Neural progenitor cell (in vitro differentiated cells): ENCODE data around the gene CCND2. TPM values are rescaled to one million over a fixed set of nuclear protein-coding genes. Genes with fewer than 3 reads are reported as not detected.

ENCODE experiments used
- DNase-seq: peaks from one replicate; pipeline ENCODE4 v3.0.0-alpha.2; 2016; ENCODE audit warnings: low spot score
- H2AFZ ChIP-seq: fragments of 200-600 bp; sonication (generic); replicated peaks from 2 replicates; pipeline ENCODE4 v1.6.1; 2016; ENCODE audit warnings: antibody characterized with exemption
- H3F3A ChIP-seq: fragments of 200-600 bp; sonication (generic); 2 replicates; pipeline ENCODE4 v1.6.1; 2016; ENCODE audit warnings: antibody characterized with exemption, low read depth
- H3K27ac ChIP-seq: fragments of 200-600 bp; sonication (generic); 2 replicates; pipeline ENCODE4 v1.5.1; 2016; ENCODE audit warnings: mild to moderate bottlenecking
- H3K27me3 ChIP-seq: fragments of 200-600 bp; sonication (generic); 2 replicates; pipeline ENCODE4 v1.6.1; 2016; ENCODE audit warnings: mild to moderate bottlenecking, moderate library complexity
- H3K36me3 ChIP-seq: fragments of 200-600 bp; sonication (generic); 2 replicates; pipeline ENCODE4 v1.5.1; 2016
- H3K4me1 ChIP-seq: fragments of 200-600 bp; sonication (generic); 2 replicates; pipeline ENCODE4 v1.6.1; 2016; ENCODE audit warnings: mixed run types
- H3K4me2 ChIP-seq: fragments of 200-600 bp; sonication (generic); 2 replicates; pipeline ENCODE4 v1.6.1; 2016
- H3K4me3 ChIP-seq: fragments of 200-600 bp; sonication (generic); 2 replicates; pipeline ENCODE4 v1.5.1; 2016
- H3K79me2 ChIP-seq: fragments of 200-600 bp; sonication (generic); 2 replicates; pipeline ENCODE4 v1.6.1; 2016; ENCODE audit warnings: low read depth
- H3K9ac ChIP-seq: fragments of 200-600 bp; sonication (generic); 2 replicates; pipeline ENCODE4 v1.6.1; 2016
- H3K9me3 ChIP-seq: fragments of 200-600 bp; sonication (generic); 2 replicates; pipeline ENCODE4 v1.5.1; 2016; ENCODE audit warnings: low read depth
- H4K20me1 ChIP-seq: fragments of 200-600 bp; sonication (generic); 2 replicates; pipeline ENCODE4 v1.6.1; 2016; ENCODE audit warnings: low read depth
- H3K27ac Mint-ChIP-seq: 3 replicates; pipeline ENCODE4 v1.8.0; 2021; ENCODE audit warnings: mixed read lengths
- H3K27me3 Mint-ChIP-seq: 2 replicates; pipeline ENCODE4 v1.8.0; 2022; ENCODE audit warnings: low read depth, mild to moderate bottlenecking, inconsistent platforms, moderate library complexity, mixed read lengths; ENCODE audit not compliant: insufficient read depth
- H3K36me3 Mint-ChIP-seq: 3 replicates; pipeline ENCODE4 v1.8.0; 2021; ENCODE audit warnings: mixed read lengths
- H3K4me1 Mint-ChIP-seq: 3 replicates; pipeline ENCODE4 v1.8.0; 2021; ENCODE audit warnings: mixed read lengths
- H3K4me3 Mint-ChIP-seq: 3 replicates; pipeline ENCODE4 v1.8.0; 2021; ENCODE audit warnings: mild to moderate bottlenecking, moderate library complexity, mixed read lengths
- H3K9me3 Mint-ChIP-seq: 3 replicates; pipeline ENCODE4 v1.8.0; 2020; ENCODE audit warnings: mixed read lengths
- EZH2 ChIP-seq: fragments of 200-600 bp; sonication (generic); IDR thresholded peaks from 2 replicates; pipeline ENCODE4 v1.6.1; 2017; ENCODE audit warnings: antibody characterized with exemption, mild to moderate bottlenecking, moderate library complexity
- EZH2phosphoT487 ChIP-seq: fragments of 200-600 bp; sonication (generic); IDR thresholded peaks from 2 replicates; pipeline ENCODE4 v1.6.1; 2017; ENCODE audit warnings: antibody characterized with exemption
- total RNA-seq: library from RNA; depleted of rRNA; stranded (reverse); fragments of >200 nt; gene quantifications from 2 replicates; pipeline ENCODE4 v1.2.3, GENCODE V29; 2015; ENCODE audit warnings: low replicate concordance
- TF ChIP-seq, protein P1 (sequence below): fragments of 200-600 bp; sonication (generic); IDR thresholded peaks from 2 replicates; pipeline ENCODE4 v1.5.1; 2017; ENCODE audit warnings: antibody characterized with exemption, mild to moderate bottlenecking

CCND2 gene
- total RNA-seq, 1 donor from 2014 or later = 95.8 TPM

DNA sequence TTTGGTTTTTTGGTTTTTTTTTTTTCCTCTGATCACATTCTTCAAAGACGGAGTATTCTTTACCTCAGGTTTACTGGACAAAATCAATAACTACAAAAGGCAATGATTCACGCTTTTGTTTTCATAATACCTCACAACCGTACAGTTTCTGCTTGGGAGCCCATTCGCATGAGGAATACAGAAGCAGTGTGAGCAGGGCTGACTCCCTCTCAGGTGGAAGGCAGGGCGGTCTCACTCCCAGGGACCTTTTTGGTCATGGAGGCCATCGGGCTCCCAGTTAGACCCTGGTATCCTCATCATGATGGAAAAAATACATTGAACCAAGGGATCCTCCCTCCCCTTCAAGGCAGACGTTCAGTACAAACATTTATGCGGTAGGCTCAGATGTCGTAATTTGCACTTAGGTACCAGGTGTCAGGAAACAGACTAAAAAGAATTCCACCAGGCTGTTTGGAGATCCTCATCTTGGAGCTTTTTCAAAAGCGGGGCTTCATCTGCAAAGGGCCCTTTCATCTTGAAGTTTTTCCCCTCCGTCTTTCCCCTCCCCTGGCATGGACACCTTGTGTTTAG is 28.5 kb downstream of the CCND2 start:
- Mint-ChIP-seq H3K27me3 (peaks cover 2% of the 10 kb centered on the region), H3K4me1 (peaks cover 10% of the 10 kb centered on the region), H3K36me3 (peaks cover 51% of the 10 kb centered on the region), H3K9me3 (no peaks in the 10 kb centered on the region), H3K4me3 (no peak overlapping the region), H3K27ac (no peak overlapping the region)
- Histone ChIP-seq H3F3A (peaks cover 12% of the 10 kb centered on the region), H2AFZ (no peak overlapping the region), H3K27ac (no peak overlapping the region), H3K9ac (no peak overlapping the region), H3K4me2 (no peak overlapping the region), H3K36me3 (no peaks in the 10 kb centered on the region), H3K4me3 (no peak overlapping the region), H3K4me1 (peaks cover 8% of the 10 kb centered on the region), H3K27me3 (no peaks in the 10 kb centered on the region), H3K79me2 (no peaks in the 10 kb centered on the region), H4K20me1 (peaks cover 52% of the 10 kb centered on the region), H3K9me3 (no peaks in the 10 kb centered on the region)
- no peak for DNase-seq
- TF ChIP-seq, protein P1, sequence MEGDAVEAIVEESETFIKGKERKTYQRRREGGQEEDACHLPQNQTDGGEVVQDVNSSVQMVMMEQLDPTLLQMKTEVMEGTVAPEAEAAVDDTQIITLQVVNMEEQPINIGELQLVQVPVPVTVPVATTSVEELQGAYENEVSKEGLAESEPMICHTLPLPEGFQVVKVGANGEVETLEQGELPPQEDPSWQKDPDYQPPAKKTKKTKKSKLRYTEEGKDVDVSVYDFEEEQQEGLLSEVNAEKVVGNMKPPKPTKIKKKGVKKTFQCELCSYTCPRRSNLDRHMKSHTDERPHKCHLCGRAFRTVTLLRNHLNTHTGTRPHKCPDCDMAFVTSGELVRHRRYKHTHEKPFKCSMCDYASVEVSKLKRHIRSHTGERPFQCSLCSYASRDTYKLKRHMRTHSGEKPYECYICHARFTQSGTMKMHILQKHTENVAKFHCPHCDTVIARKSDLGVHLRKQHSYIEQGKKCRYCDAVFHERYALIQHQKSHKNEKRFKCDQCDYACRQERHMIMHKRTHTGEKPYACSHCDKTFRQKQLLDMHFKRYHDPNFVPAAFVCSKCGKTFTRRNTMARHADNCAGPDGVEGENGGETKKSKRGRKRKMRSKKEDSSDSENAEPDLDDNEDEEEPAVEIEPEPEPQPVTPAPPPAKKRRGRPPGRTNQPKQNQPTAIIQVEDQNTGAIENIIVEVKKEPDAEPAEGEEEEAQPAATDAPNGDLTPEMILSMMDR = no peak
- TF ChIP-seq EZH2 (no peak), EZH2phosphoT487 (no peak)

DNA sequence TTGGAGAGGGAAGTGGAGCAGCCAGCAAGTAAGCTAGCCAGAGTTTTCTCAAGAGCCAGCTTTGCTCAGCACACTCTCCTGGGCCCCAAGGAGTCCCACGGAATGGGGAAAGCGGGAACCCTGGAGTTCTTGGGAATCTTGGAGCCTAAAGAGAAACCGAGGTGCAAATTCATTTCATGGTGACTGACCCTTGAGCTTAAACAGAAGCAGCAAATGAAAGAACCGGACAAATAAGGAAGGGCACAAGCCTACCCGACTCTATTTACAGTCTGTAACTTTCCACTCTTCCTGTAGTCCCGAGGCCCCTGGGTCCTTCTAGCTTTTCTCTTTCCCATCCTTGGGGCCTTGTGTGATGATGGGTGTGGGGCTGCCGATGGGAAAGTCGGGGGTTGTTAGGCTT is 29.3 kb downstream of the CCND2 start:
- Histone ChIP-seq H3K9ac (no peak overlapping the region), H3K79me2 (no peaks in the 10 kb centered on the region), H4K20me1 (peaks cover 48% of the 10 kb centered on the region), H3K4me3 (no peak overlapping the region), H3K4me1 (peaks cover 13% of the 10 kb centered on the region), H2AFZ (no peak overlapping the region), H3K9me3 (no peaks in the 10 kb centered on the region), H3K36me3 (no peaks in the 10 kb centered on the region), H3K27me3 (no peaks in the 10 kb centered on the region), H3F3A (peaks cover 21% of the 10 kb centered on the region), H3K27ac (no peak overlapping the region), H3K4me2 (no peak overlapping the region)
- H3K9me3 Mint-ChIP-seq = no peaks in the 10 kb centered on the region
- peaks cover 17% of the 10 kb centered on the region for H3K4me1 Mint-ChIP-seq
- H3K4me3 Mint-ChIP-seq = no peak overlapping the region
- H3K27me3 Mint-ChIP-seq = peaks cover 2% of the 10 kb centered on the region
- DNase-seq = no peak
- H3K36me3 Mint-ChIP-seq = peaks cover 48% of the 10 kb centered on the region
- TF ChIP-seq EZH2 = no peak
- TF ChIP-seq, protein P1 = no peak
- no peak overlapping the region for H3K27ac Mint-ChIP-seq

DNA sequence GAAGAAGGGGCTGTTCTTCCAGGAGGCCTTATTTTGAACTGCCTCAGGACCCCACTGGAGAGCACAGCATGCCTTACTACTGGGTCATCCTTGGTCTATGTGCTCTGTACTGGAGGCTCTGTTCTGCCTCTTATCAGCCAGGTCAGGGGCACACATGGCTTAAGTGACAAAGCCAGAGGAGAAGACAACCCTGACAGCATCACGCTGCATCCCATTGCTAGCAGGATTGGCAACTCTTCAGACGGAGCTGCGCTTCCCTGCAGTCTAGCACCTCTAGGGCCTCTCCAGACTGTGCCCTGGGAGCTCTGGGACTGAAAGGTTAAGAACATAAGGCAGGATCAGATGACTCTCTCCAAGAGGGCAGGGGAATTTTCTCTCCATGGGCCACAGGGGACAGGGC is 30.2 kb downstream of the CCND2 start:
- Mint-ChIP-seq H3K27ac (no peak overlapping the region), H3K9me3 (no peaks in the 10 kb centered on the region), H3K36me3 (peaks cover 45% of the 10 kb centered on the region), H3K27me3 (peaks cover 2% of the 10 kb centered on the region), H3K4me3 (no peak overlapping the region), H3K4me1 (peaks cover 26% of the 10 kb centered on the region)
- Histone ChIP-seq H3K9ac (no peak overlapping the region), H3K36me3 (no peaks in the 10 kb centered on the region), H3K27ac (no peak overlapping the region), H4K20me1 (peaks cover 40% of the 10 kb centered on the region), H3K4me2 (no peak overlapping the region), H3K4me3 (no peak overlapping the region), H3K9me3 (no peaks in the 10 kb centered on the region), H3K4me1 (peaks cover 21% of the 10 kb centered on the region), H3F3A (peaks cover 30% of the 10 kb centered on the region), H2AFZ (no peak overlapping the region), H3K27me3 (no peaks in the 10 kb centered on the region), H3K79me2 (no peaks in the 10 kb centered on the region)
- no peak for DNase-seq
- TF ChIP-seq, protein P1 = no peak
- no peak for TF ChIP-seq EZH2
- no peak for TF ChIP-seq EZH2phosphoT487
